ENCODE data around the gene RNASEH2B. TPM values are rescaled to one million over a fixed set of nuclear protein-coding genes. Genes with fewer than 3 reads are reported as not detected.

The RNASEH2B gene
- total RNA-seq, 1 experiment from 2014 or later, result 47.3 TPM

DNA sequence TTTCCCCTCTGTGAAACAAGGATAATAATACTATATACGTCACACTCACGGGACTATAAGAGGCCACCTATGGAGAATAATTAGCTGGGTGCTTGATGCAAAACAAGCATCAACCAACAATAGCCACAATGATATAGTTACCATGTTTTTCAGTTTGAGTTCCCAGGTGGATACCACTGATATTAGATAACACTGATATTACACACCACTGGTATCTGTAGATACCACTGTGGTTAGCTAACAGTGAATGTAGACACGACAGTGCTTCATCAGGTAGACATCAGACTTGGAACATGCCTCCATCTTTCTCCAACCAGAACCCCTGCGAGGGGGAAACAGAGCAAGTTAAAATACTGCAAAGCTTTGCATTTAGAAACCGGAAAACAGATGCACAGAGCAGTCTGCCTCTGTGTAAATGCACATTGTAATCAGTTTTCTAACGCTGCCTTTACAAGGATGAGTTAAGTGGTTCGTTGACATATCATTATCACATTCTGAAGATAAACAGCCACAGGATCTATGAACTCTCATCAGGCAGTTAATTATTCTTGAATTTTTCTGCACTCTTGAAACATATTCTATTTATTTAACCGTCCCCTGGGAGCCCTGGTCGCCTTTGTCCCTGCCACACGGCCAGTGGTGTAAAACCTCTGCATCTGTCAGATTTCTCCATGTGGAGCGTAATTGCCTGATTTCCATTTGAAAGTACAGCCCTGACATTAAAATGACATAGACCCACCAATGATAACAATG lies 80.7 kb downstream of the RNASEH2B start:
- no peak for DNase-seq
- no peak overlapping the region for H3K4me3 ChIP-seq (ENCODE audit: insufficient read depth, low read depth, low read length)

DNA sequence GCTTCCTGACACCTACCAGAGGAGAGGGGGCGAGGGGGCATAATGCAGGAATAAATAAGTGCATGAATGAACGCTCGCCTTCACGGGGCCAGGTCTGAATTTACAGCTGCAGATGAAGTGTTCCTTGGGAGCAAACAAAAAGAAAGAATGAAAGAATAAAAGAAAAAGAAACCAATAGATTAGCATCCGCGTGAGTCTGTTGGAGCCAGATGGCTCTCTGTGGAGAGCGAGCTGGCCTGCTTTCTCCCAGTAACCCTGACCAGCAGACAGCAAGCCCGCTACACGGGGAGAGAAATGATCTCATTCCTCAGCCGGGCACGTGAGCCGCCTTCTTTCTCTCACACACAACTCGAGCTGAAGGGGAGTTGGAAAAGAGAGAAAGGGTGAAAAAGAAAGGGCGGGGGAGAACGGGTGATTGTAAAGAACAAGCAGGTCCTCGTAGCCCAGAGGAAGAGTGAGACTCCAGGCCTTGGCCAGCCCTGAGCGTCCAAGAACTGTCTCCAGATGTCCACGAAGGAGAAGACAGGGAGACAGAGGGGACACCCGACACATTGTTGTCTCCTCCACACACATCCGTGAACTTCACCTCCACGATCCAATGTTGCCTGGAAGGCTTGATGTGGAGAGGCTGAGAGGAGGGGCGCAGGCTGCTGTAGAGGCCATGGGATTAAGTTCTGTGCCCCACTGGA lies 81.4 kb downstream of the RNASEH2B start:
- DNase-seq, result peak; percentile 43
- Histone ChIP-seq H3K36me3 (replicated peaks; ENCODE audit: control insufficient read depth, insufficient read depth, low read length) (no peaks in the 10 kb centered on the region), H3K4me3 (ENCODE audit: insufficient read depth, low read depth, low read length) (no peak overlapping the region), H3K27me3 (ENCODE audit: control insufficient read depth, insufficient read depth, low read length) (peaks cover 5% of the 10 kb centered on the region)

More for the DNA sequence above, 80.7 kb downstream of the RNASEH2B start:
- H3K27me3 ChIP-seq (ENCODE audit: control insufficient read depth, insufficient read depth, low read length), result peaks cover 5% of the 10 kb centered on the region
- H3K36me3 ChIP-seq (replicated peaks; ENCODE audit: control insufficient read depth, insufficient read depth, low read length), result no peaks in the 10 kb centered on the region

DNA sequence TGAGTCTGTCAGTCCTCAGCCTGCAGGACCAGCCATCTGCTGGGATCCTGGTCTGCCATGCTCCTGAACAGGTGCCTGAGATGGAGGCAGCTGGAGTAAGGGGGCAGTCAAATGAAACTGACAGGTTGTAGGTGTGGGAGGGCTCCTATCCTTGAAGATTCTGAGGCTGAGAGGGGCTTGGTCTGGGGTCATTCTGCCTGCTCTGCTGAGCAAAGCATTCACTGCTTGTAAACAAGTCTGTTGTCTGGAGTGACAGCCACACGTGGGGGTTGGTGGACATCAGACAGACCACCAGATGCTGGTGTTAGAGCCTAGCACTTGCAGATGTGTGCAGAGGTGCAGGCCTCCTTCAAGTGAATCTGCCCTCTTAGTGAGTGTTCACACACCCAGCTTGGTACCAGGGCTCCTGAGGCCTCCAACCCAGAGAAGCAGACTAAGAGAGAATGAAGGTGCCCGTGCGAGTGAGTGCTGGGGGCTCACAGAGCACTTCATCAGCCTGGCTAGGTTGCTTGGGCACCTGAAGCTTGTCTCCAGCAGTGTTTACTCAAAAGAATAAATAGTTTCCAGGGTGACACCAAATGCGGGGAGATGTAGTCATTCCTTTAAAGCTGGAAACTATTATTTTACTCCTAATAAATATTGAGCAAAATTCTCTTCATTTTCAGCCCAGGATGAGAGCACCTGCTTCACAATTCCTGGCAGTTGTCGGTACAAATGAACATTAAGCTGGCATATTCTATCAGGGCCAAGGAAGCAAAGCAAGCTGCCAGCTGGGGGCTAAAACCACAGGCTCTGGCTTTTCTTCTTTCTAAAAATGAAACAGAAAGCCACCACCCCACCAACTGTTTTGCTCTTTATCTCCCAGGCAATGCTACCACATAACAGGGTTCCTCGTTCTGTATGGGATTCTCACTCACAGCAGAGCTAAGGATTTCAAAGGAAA lies 82.3 kb downstream of the RNASEH2B start:
- DNase-seq, result no peak
- H3K4me3 ChIP-seq (ENCODE audit: insufficient read depth, low read depth, low read length), result no peak overlapping the region
- H3K27me3 ChIP-seq (ENCODE audit: control insufficient read depth, insufficient read depth, low read length), result peaks cover 5% of the 10 kb centered on the region
- no peaks in the 10 kb centered on the region for H3K36me3 ChIP-seq (replicated peaks; ENCODE audit: control insufficient read depth, insufficient read depth, low read length)

DNA sequence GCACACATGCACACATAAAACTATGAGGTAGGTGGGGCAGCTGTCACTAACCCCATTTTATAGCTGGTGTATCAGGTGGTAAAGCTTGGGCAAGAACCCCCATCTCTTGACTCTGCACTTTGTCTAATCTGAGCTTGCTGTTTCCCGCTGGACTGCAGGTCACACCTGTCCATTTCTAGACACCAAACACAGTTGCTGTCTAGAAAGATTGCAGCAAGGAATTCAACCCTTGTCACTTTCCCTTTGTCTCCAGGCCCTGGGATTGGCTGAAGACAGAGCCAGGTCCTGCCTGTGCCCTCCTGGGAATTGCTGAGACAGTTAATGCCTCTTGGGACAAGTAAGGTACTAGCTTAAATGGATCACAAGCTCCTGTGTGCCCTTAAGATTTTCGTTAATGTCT lies 83.8 kb downstream of the RNASEH2B start:
- DNase-seq, result no peak
- H3K4me3 ChIP-seq (ENCODE audit: insufficient read depth, low read depth, low read length), result no peak overlapping the region
- H3K27me3 ChIP-seq (ENCODE audit: control insufficient read depth, insufficient read depth, low read length), result peaks cover 5% of the 10 kb centered on the region
- no peaks in the 10 kb centered on the region for H3K36me3 ChIP-seq (replicated peaks; ENCODE audit: control insufficient read depth, insufficient read depth, low read length)

DNA sequence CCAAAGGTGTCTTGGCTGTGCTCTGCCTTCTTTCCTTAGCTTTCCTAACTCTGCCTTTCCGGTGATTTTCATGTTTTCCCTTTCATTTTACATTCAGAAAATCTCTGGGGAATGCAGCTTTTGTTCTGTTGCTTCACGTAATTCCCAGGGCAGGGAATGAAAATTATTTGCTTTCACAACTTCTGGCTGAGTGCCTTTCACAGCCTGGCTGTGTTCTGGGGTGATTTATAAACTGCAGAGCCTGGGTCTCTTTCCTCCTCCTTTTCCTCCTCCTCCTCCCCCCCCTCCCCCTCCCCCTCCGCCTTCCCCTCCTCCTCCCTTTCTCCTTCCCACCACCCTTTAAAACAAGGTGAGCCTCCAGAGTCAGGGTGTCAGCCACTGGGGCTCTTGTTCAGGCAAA lies 84.3 kb downstream of the RNASEH2B start:
- Histone ChIP-seq H3K4me3 (ENCODE audit: insufficient read depth, low read depth, low read length) (no peak overlapping the region), H3K36me3 (replicated peaks; ENCODE audit: control insufficient read depth, insufficient read depth, low read length) (no peaks in the 10 kb centered on the region), H3K27me3 (ENCODE audit: control insufficient read depth, insufficient read depth, low read length) (peaks cover 5% of the 10 kb centered on the region)
- no peak for DNase-seq

DNA sequence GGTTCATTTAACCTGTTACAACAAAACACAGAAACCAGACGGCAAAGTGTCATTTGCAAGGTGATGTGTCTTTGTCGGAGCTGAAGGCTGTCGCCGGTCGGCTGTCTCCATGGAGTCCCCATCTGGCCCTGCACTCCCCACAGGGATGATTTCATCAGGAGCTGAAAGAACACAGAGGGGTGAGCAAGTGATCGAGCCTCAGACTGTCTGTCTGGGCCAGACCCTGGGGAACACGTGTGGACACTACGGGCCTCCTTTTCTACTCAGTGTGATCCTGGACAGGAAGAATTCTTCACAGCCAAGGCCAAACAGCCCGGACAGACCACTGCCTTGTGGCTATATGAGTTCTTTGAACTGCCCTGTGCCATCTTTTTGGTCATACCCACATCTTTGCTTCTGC lies 85.1 kb downstream of the RNASEH2B start:
- DNase-seq, result no peak
- H3K36me3 ChIP-seq (replicated peaks; ENCODE audit: control insufficient read depth, insufficient read depth, low read length), result no peaks in the 10 kb centered on the region
- H3K27me3 ChIP-seq (ENCODE audit: control insufficient read depth, insufficient read depth, low read length), result peaks cover 5% of the 10 kb centered on the region
- no peak overlapping the region for H3K4me3 ChIP-seq (ENCODE audit: insufficient read depth, low read depth, low read length)

DNA sequence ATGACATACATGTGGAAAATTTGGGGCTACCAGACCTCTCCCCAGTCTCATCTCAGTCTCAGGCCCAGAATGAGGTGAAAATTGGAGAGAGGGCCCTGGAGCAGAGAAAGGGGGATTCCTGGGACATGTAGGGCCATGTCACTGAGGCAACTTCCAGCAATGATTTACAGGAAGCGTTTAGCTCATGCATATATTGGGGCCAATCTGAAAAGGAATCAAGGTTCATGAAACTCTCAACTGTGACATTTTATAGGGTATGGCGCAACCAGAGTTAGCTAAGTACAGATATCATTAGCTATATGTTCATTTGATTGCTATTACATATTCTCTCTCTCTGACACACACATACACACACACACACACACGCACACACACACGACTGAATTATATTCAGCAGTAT lies 86.3 kb downstream of the RNASEH2B start:
- H3K4me3 ChIP-seq (ENCODE audit: insufficient read depth, low read depth, low read length), result no peak overlapping the region
- peaks cover 5% of the 10 kb centered on the region for H3K27me3 ChIP-seq (ENCODE audit: control insufficient read depth, insufficient read depth, low read length)
- DNase-seq, result no peak
- no peaks in the 10 kb centered on the region for H3K36me3 ChIP-seq (replicated peaks; ENCODE audit: control insufficient read depth, insufficient read depth, low read length)

DNA sequence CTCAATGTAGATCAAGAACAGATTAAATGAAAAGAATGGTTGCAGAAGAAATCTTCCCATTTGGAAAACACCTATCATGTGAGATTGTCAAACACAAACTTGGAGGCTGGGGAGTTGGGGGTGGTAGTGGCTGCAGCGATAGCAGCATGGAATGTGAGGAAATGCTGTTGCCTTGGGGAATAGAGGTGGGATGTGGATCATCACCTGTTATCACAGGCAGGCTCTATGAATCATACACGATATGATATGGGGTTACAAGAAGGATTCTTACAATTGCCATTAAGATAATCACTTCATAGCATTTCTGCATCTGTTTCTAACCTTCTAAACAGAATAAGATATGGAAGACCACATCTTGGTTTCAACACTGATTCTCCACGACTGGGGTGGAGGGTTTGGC lies 88.7 kb downstream of the RNASEH2B start:
- Histone ChIP-seq H3K36me3 (replicated peaks; ENCODE audit: control insufficient read depth, insufficient read depth, low read length) (no peaks in the 10 kb centered on the region), H3K4me3 (ENCODE audit: insufficient read depth, low read depth, low read length) (no peak overlapping the region), H3K27me3 (ENCODE audit: control insufficient read depth, insufficient read depth, low read length) (no peaks in the 10 kb centered on the region)
- DNase-seq, result no peak

DNA sequence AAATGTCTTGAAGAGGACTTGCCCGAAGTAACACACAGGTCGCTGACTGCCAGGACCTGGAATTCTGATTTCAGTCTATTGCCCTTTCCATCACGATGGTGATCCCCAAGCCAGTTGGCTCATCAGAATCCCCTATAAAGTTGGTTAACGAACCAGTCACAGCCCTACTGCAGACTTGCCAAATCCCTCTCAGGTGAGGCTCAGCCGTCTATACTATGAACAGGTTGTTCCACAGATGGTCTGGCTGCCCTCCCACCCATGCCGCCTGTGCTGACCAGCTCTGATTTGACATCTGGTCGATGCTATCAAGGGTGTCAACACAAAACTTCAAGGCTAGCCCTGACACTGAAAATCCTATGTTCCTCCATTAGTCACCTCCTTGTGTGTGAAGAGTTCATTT lies 90.0 kb downstream of the RNASEH2B start:
- no peaks in the 10 kb centered on the region for H3K27me3 ChIP-seq (ENCODE audit: control insufficient read depth, insufficient read depth, low read length)

DNA sequence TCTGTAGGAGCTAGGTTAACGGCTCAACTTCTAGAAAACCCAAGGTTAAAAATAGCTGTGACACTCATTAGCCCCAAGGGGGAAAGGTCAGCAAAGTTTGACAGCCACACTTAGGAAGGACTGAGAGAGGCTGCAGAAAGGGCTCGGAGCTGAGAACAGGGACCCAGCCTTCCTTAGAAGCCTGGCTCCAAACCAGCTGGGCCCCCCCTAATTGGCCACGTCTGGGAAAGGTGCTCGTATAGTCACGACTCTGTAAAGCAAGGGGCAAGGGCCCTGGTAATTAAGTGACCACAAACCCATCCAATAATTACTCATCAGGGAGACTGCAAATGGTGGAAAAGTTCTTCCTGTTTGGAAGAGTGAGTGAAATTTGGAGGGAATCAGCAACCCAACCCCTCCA lies 90.5 kb downstream of the RNASEH2B start:
- Histone ChIP-seq H3K27me3 (ENCODE audit: control insufficient read depth, insufficient read depth, low read length) (no peaks in the 10 kb centered on the region), H3K4me3 (ENCODE audit: insufficient read depth, low read depth, low read length) (no peak overlapping the region), H3K36me3 (replicated peaks; ENCODE audit: control insufficient read depth, insufficient read depth, low read length) (no peaks in the 10 kb centered on the region)
- no peak for DNase-seq

More for the DNA sequence above, 90.0 kb downstream of the RNASEH2B start:
- no peak overlapping the region for H3K4me3 ChIP-seq (ENCODE audit: insufficient read depth, low read depth, low read length)
- no peaks in the 10 kb centered on the region for H3K36me3 ChIP-seq (replicated peaks; ENCODE audit: control insufficient read depth, insufficient read depth, low read length)
- no peak for DNase-seq

DNA sequence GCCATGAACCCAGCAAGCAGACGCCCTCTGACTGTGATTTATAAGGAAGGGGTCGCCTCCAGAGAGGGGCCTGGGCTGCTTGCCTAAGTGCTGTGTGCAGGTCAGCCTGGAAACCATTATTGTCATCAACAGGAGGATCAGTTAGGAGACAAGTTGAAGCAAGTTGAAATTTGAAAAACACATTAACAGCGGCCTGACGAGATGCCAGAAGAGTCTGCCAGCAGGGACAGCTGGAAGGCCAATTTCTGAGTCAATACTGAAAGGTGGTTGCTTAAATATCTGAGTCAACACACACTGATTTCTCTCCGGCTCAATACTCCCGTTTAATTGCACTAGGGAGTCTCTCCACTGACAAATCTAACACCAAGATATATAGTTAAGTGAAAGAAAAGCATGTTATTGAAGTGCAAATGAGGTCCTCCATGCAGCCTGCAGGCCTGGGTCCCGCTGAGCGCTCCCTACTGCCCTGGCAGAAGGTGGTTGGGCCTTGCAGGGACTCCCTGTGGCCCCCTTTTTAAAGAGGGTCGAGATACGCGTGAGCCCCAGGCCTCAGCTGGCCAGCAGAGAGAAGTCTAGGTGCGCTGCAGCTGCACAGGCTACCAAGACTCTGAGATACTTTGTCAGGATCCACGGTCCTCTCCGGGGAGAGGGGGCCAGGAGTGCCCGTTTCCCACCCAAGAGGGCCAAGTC lies 91.1 kb downstream of the RNASEH2B start:
- Histone ChIP-seq H3K27me3 (ENCODE audit: control insufficient read depth, insufficient read depth, low read length) (no peaks in the 10 kb centered on the region), H3K36me3 (replicated peaks; ENCODE audit: control insufficient read depth, insufficient read depth, low read length) (no peaks in the 10 kb centered on the region), H3K4me3 (ENCODE audit: insufficient read depth, low read depth, low read length) (no peak overlapping the region)
- DNase-seq, result peak; percentile 23

DNA sequence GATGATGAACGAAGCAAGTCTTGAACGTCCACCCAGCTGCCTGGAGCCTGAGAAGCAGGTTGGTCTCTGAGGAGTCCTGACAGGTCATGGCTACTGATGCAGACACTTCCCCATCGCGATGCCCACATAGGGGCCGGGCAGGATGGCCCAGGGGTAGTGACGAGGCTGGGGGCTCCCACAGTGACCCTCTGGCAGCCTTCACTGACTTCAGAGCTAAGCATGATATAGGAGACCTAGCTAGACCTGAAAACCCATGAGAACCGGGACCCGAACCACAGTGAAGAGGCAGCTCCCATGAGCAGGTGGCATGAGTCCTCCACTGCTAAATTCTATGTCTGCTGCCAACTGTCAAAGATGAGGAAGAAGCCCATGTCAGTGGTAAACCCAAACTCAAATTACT lies 91.7 kb downstream of the RNASEH2B start:
- H3K4me3 ChIP-seq (ENCODE audit: insufficient read depth, low read depth, low read length), result no peak overlapping the region
- no peaks in the 10 kb centered on the region for H3K36me3 ChIP-seq (replicated peaks; ENCODE audit: control insufficient read depth, insufficient read depth, low read length)
- DNase-seq, result no peak
- no peaks in the 10 kb centered on the region for H3K27me3 ChIP-seq (ENCODE audit: control insufficient read depth, insufficient read depth, low read length)

DNA sequence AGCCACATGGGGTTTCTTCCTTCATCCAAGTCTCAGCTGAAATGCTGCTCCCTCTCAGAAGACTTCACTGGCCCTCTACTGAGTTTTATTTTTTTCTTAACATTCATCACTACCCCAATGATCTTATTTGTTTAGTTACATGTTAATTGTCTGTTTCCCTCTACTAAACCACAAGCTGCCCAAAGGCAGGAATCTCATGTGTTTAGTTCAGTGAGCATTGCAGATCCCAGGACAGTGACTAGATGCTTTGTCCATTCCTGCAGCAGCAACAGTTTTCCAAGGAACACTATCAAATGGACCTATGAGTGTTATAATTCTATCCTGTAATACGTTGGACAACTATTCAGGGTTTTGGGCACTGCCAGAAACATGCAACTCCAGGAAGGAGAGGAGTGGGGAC lies 93.1 kb downstream of the RNASEH2B start:
- no peaks in the 10 kb centered on the region; the same call in 1 of the 2 replicates for H3K27me3 ChIP-seq (ENCODE audit: control insufficient read depth, insufficient read depth, low read length)
- no peaks in the 10 kb centered on the region for H3K36me3 ChIP-seq (replicated peaks; ENCODE audit: control insufficient read depth, insufficient read depth, low read length)
- DNase-seq, result no peak
- H3K4me3 ChIP-seq (ENCODE audit: insufficient read depth, low read depth, low read length), result no peak overlapping the region

DNA sequence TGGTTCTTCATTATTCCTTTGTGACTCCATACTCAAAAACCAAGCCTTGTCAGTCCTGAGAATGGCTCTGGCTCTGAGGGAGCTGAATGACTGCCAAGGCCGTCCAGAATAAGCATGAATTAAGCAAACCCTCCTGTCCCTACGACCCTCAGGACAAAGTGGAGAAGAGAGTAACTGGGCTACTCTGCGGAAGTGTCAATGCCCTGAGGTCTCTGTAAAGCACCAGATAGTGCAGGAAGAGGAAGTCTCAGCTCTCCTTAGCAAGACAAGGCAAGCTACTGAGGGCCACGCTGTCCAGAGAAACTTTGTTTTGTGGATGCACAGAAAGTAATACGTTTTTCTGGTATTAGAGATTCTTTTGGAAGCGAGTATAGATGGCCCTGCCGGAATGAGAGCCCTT lies 94.1 kb downstream of the RNASEH2B start:
- H3K36me3 ChIP-seq (replicated peaks; ENCODE audit: control insufficient read depth, insufficient read depth, low read length), result no peaks in the 10 kb centered on the region
- DNase-seq, result no peak
- no peak overlapping the region for H3K4me3 ChIP-seq (ENCODE audit: insufficient read depth, low read depth, low read length)

More for the DNA sequence above, 94.1 kb downstream of the RNASEH2B start:
- no peaks in the 10 kb centered on the region; the same call in 1 of the 2 replicates for H3K27me3 ChIP-seq (ENCODE audit: control insufficient read depth, insufficient read depth, low read length)

All from H7 (cell line).